SK-N-SH (cell line): ENCODE data around the gene ATG7. TPM values are rescaled to one million over a fixed set of nuclear protein-coding genes. Genes with fewer than 3 reads are reported as not detected.

Source experiments
- CTCF ChIA-PET: fragments of 300-600, 350-600 bp; formaldehyde crosslinking; extraction: SDS; loops from one replicate; lab custom pipeline; 2021; lab: Yijun Ruan, JAX
- POLR2A ChIA-PET: fragments of 350-600 bp; sonication (Branson Sonifier 250); formaldehyde crosslinking; extraction: SDS; loops from one replicate; lab custom pipeline; 2020; ENCODE audit warnings: antibody characterized with exemption, inconsistent platforms; lab: Yijun Ruan, JAX
- DNase-seq: peaks from one replicate; pipeline ENCODE4 v3.0.0; 2012
- H2AFZ ChIP-seq: fragments of 200-600 bp; sonication (generic); 2 replicates; pipeline ENCODE4 v1.8.1; 2016; ENCODE audit warnings: antibody characterized with exemption, mild to moderate bottlenecking, low read depth
- H3F3A ChIP-seq: fragments of 200-600 bp; sonication (generic); replicated peaks from 2 replicates; pipeline ENCODE3; 2016; ENCODE audit warnings: antibody characterized with exemption, mild to moderate bottlenecking; ENCODE audit not compliant: insufficient read depth
- H3K27ac ChIP-seq, 2 experiments: fragments of 200-500 bp in 1 of 2; fragments of 200-600 bp in 1 of 2; sonication (Bioruptor generic) in 1 of 2; sonication (generic), shearing (Covaris generic) in 1 of 2; 2 replicates each; pipeline versions ENCODE4 v1.5.1 to v1.6.1; 2014 to 2016; ENCODE audit warnings: low read depth in 2 of 2, inconsistent platforms in 1 of 2, low read length in 1 of 2, mild to moderate bottlenecking in 1 of 2, mixed read lengths in 1 of 2
- H3K27me3 ChIP-seq: fragments of 200-600 bp; sonication (generic), shearing (Covaris generic); 2 replicates; pipeline ENCODE4 v1.6.1; 2016; ENCODE audit warnings: mixed run types; ENCODE audit not compliant: insufficient read depth
- H3K36me3 ChIP-seq, 2 experiments: fragments of 200-500 bp in 1 of 2; fragments of 200-600 bp in 1 of 2; sonication (Bioruptor generic) in 1 of 2; sonication (generic) in 1 of 2; replicated peaks in 1 of 2; 2 replicates each; pipeline versions ENCODE3 to v1.5.1; 2014 to 2016; ENCODE audit warnings: low read length in 1 of 2, mild to moderate bottlenecking in 1 of 2; ENCODE audit not compliant: insufficient read depth in 2 of 2, control insufficient read depth in 1 of 2
- H3K4me1 ChIP-seq, 2 experiments: fragments of 200-500 bp in 1 of 2; fragments of 200-600 bp in 1 of 2; sonication (Bioruptor generic) in 1 of 2; sonication (generic), shearing (Covaris generic) in 1 of 2; 2 replicates each; pipeline versions ENCODE4 v1.5.1 to v1.6.1; 2014 to 2016; ENCODE audit warnings: low read depth in 1 of 2, low read length in 1 of 2, mixed run types in 1 of 2; ENCODE audit not compliant: insufficient read depth in 2 of 2, control insufficient read depth in 1 of 2
- H3K4me2 ChIP-seq: fragments of 200-600 bp; sonication (generic), shearing (Covaris generic); 2 replicates; pipeline ENCODE4 v1.6.1; 2017; ENCODE audit warnings: mixed run types
- H3K4me3 ChIP-seq, 2 experiments: fragments of 200-500 bp in 1 of 2; fragments of 200-600 bp in 1 of 2; sonication (Bioruptor generic) in 1 of 2; sonication (generic), shearing (Covaris generic) in 1 of 2; 2 replicates each; pipeline versions ENCODE4 v1.5.1 to v1.8.1; 2014 to 2016; ENCODE audit warnings: low read depth in 2 of 2, inconsistent platforms in 1 of 2, low read length in 1 of 2, mild to moderate bottlenecking in 1 of 2, mixed read lengths in 1 of 2, moderate library complexity in 1 of 2
- H3K79me2 ChIP-seq: fragments of 200-600 bp; sonication (generic); 2 replicates; pipeline ENCODE4 v1.8.1; 2017; ENCODE audit warnings: mild to moderate bottlenecking; ENCODE audit not compliant: insufficient read depth
- H3K9ac ChIP-seq: fragments of 200-600 bp; sonication (generic); 2 replicates; pipeline ENCODE4 v1.6.1; 2017; ENCODE audit warnings: mixed run types
- H3K9me2 ChIP-seq: fragments of 200-600 bp; sonication (generic); 2 replicates; pipeline ENCODE4 v1.6.1; 2017; ENCODE audit warnings: mixed run types
- H3K9me3 ChIP-seq: fragments of 200-600 bp; sonication (generic); 2 replicates; pipeline ENCODE4 v1.6.1; 2017; ENCODE audit warnings: mixed run types, mild to moderate bottlenecking, moderate library complexity
- H4K20me1 ChIP-seq: fragments of 200-600 bp; sonication (generic); 2 replicates; pipeline ENCODE4 v1.6.1; 2017; ENCODE audit warnings: mild to moderate bottlenecking, mixed run types; ENCODE audit not compliant: insufficient read depth
- FOXJ3 ChIP-seq: sonication (generic); formaldehyde crosslinking; IDR thresholded peaks from 2 replicates; pipeline ENCODE4 v1.5.1; 2020; ENCODE audit warnings: mild to moderate bottlenecking, missing genetic modification reagents
- FOXM1 ChIP-seq: IDR thresholded peaks from 2 replicates; pipeline ENCODE4 v1.4.0; 2012; ENCODE audit warnings: low read depth, mild to moderate bottlenecking
- GATA2 ChIP-seq: sonication (generic); formaldehyde crosslinking; IDR thresholded peaks from 2 replicates; pipeline ENCODE4 v1.5.0; 2020; ENCODE audit warnings: mild to moderate bottlenecking, missing genetic modification reagents
- MXI1 ChIP-seq: IDR thresholded peaks from 2 replicates; pipeline ENCODE4 v1.6.1; 2012; ENCODE audit warnings: mild to moderate bottlenecking, low read depth, low read length, improper control_type of control experiment
- RCOR1 ChIP-seq: fragments of 150-350 bp; IDR thresholded peaks from 2 replicates; pipeline ENCODE4 v1.6.1; 2017; ENCODE audit warnings: antibody characterized with exemption, low read length
- REST ChIP-seq: IDR thresholded peaks from 2 replicates; pipeline ENCODE4 v1.6.1; 2012; ENCODE audit warnings: mild to moderate bottlenecking, low read depth, low read length, moderate library complexity
- RXRA ChIP-seq: IDR thresholded peaks from 2 replicates; pipeline ENCODE4 v1.4.0; 2012; ENCODE audit warnings: low read depth, mild to moderate bottlenecking, borderline replicate concordance
- SIN3A ChIP-seq: IDR thresholded peaks from 2 replicates; pipeline ENCODE4 v1.6.1; 2012; ENCODE audit warnings: low read depth, mild to moderate bottlenecking, low read length, moderate library complexity, borderline replicate concordance
- SMC3 ChIP-seq: IDR thresholded peaks from 2 replicates; pipeline ENCODE4 v1.6.1; 2012; ENCODE audit warnings: low read depth, low read length, improper control_type of control experiment
- TAF1 ChIP-seq: IDR thresholded peaks from 2 replicates; pipeline ENCODE4 v1.6.1; 2012; ENCODE audit warnings: low read depth, mild to moderate bottlenecking, low read length, moderate library complexity, borderline replicate concordance
- TCF12 ChIP-seq: IDR thresholded peaks from 2 replicates; pipeline ENCODE4 v1.4.0; 2012
- YY1 ChIP-seq: IDR thresholded peaks from 2 replicates; pipeline ENCODE4 v1.4.0; 2012; ENCODE audit warnings: low read depth, mild to moderate bottlenecking
- WGBS: methylation state at CpG from one replicate; pipeline ENCODE4 v1.1.6; 2017; ENCODE audit warnings: low lambda C conversion rate; 5-methylcytosine and 5-hydroxymethylcytosine counted together
- polyA plus RNA-seq, 3 experiments: library from polyadenylated mRNA; depleted of rRNA; stranded (reverse); fragments of >200 nt; gene quantifications; 2 replicates each; pipeline ENCODE4 v1.2.3, GENCODE V29; 2012
- TF ChIP-seq, protein P1 (sequence below): fragments of 150-350 bp; IDR thresholded peaks from 2 replicates; pipeline ENCODE4 v1.6.1; 2016; ENCODE audit warnings: mild to moderate bottlenecking, low read depth, low read length
- TF ChIP-seq, protein P2 (sequence below): IDR thresholded peaks from 2 replicates; pipeline ENCODE4; 2012

ATG7 gene
- polyA plus RNA-seq, 1 of the 3 experiments (the other 2 are of a cell fraction) = 29.5 TPM

DNA sequence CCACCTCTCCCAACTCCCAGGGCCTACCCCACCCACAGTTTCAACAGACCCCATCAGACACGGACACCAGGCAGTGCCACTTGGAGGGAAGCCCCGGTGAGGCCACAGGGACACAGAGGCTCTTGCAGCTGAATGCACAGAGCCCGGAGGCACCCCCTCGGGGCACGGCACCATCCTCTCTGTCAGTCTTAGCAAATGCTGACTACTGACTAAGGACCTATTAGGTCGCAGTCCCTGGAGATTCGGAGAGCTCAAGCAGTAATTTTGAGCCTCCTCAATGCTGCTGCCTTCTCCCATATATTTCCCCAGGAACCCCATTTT lies 291.6 kb downstream of the ATG7 start:
- no peak overlapping the region for H3K4me2 ChIP-seq
- H2AFZ ChIP-seq = no peak overlapping the region
- no peak overlapping the region for H3K4me3 ChIP-seq
- H3K9me2 ChIP-seq = no peaks in the 10 kb centered on the region
- no peak overlapping the region for H3K9ac ChIP-seq
- no peaks in the 10 kb centered on the region for H3K27me3 ChIP-seq
- H3K4me1 ChIP-seq = peaks cover 7 to 44% of the 10 kb centered on the region in 2 experiments; a peak in 3 of 4 replicates
- 100% methylated on average over 5 of the region's 7 CpGs for WGBS
- no peak for DNase-seq
- H4K20me1 ChIP-seq = peaks cover 65% of the 10 kb centered on the region
- POLR2A ChIA-PET = interaction anchor here (1.0 kb wide), 1 partner anchor 75 kb away, joined by 3 read pairs; no protein-coding TSS in a partner anchor
- CTCF ChIA-PET = interaction anchor here (1.1 kb wide), 1 partner anchor 11 kb away, joined by 3 read pairs; no protein-coding TSS in a partner anchor
- peaks cover 15 to 47% of the 10 kb centered on the region in 2 experiments for H3K36me3 ChIP-seq
- TF ChIP-seq RCOR1 (no peak), REST (no peak), FOXJ3 (CRISPR knock-in tag) (no peak), TCF12 (no peak)
- peaks cover 92% of the 10 kb centered on the region for H3K79me2 ChIP-seq
- H3F3A ChIP-seq = peaks cover 19% of the 10 kb centered on the region
- H3K27ac ChIP-seq = no peak overlapping the region
- H3K9me3 ChIP-seq = no peaks in the 10 kb centered on the region

- no peak overlapping the region for H3K9ac ChIP-seq
- peaks cover 14 to 41% of the 10 kb centered on the region in 2 experiments; a peak in 3 of 4 replicates for H3K4me1 ChIP-seq
- no peaks in the 10 kb centered on the region for H3K9me2 ChIP-seq
- peaks cover 90% of the 10 kb centered on the region for H3K79me2 ChIP-seq
- TF ChIP-seq FOXM1 (no peak), GATA2 (no peak), RXRA (no peak), MXI1 (no peak), SMC3 (no peak), TCF12 (no peak), TAF1 (no peak), SIN3A (no peak), YY1 (no peak)
- TF ChIP-seq, protein P1, sequence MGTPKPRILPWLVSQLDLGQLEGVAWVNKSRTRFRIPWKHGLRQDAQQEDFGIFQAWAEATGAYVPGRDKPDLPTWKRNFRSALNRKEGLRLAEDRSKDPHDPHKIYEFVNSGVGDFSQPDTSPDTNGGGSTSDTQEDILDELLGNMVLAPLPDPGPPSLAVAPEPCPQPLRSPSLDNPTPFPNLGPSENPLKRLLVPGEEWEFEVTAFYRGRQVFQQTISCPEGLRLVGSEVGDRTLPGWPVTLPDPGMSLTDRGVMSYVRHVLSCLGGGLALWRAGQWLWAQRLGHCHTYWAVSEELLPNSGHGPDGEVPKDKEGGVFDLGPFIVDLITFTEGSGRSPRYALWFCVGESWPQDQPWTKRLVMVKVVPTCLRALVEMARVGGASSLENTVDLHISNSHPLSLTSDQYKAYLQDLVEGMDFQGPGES = no peak
- TF ChIP-seq, protein P2, sequence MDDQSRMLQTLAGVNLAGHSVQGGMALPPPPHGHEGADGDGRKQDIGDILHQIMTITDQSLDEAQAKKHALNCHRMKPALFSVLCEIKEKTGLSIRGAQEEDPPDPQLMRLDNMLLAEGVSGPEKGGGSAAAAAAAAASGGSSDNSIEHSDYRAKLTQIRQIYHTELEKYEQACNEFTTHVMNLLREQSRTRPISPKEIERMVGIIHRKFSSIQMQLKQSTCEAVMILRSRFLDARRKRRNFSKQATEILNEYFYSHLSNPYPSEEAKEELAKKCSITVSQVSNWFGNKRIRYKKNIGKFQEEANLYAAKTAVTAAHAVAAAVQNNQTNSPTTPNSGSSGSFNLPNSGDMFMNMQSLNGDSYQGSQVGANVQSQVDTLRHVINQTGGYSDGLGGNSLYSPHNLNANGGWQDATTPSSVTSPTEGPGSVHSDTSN = no peak
- H3K36me3 ChIP-seq = peaks cover 11 to 46% of the 10 kb centered on the region in 2 experiments
- ChIA-PET CTCF (interaction anchor here (1.0 to 1.1 kb wide), 2 partner anchors 10 to 181 kb away, joined by 3 read pairs; no protein-coding TSS in a partner anchor), POLR2A (interaction anchor here (0.8 to 1.0 kb wide), 2 partner anchors 9 to 72 kb away, joined by 3 read pairs; no protein-coding TSS in a partner anchor)
- H3K27me3 ChIP-seq = no peaks in the 10 kb centered on the region
- H3K4me2 ChIP-seq = no peak overlapping the region
- WGBS = 91% methylated on average over 8 of the region's 19 CpGs
- H3K4me3 ChIP-seq = no peak overlapping the region
- DNase-seq = no peak
- H3K27ac ChIP-seq = no peak overlapping the region; a peak in 1 of 4 replicates
- H3F3A ChIP-seq = peaks cover 26% of the 10 kb centered on the region
- no peaks in the 10 kb centered on the region for H3K9me3 ChIP-seq
- no peak overlapping the region for H2AFZ ChIP-seq
- H4K20me1 ChIP-seq = peaks cover 62% of the 10 kb centered on the region
Measured at GRCh38 chr3:11564577-11565001, 292.4 kb downstream of the ATG7 start.
